C4-2B (cell line): Measurements from ENCODE around the gene ARHGAP27.

Experiments
- CTCF ChIP-seq: fragments of 450-650 bp; conservative IDR thresholded peaks from 2 replicates; pipeline ENCODE4 v1.5.1; 2017; ENCODE audit warnings: mild to moderate bottlenecking
- ZFX ChIP-seq: fragments of 450-650 bp; IDR thresholded peaks from 2 replicates; pipeline ENCODE4 v1.6.1; 2017

GRCh38 chr17:45394913-45395568 is 37.6 kb downstream of the ARHGAP27 start:
- peak; percentile 85 for TF ChIP-seq CTCF
- TF ChIP-seq ZFX = no peak
